Neuronal stem cell (in vitro differentiated cells): ENCODE measurements around the gene CFAP61.

Experiments used
- DNase-seq: peaks from one replicate; pipeline ENCODE4 v3.0.0-alpha.2; 2013; ENCODE audit warnings: low spot score
- H2AFZ ChIP-seq: one replicate; pipeline ENCODE4 v1.6.1; 2013; ENCODE audit warnings: mild to moderate bottlenecking, low read length, inconsistent platforms
- H2AK5ac ChIP-seq: 2 replicates; pipeline ENCODE4 v1.6.1; 2013; ENCODE audit warnings: low read depth, mild to moderate bottlenecking, inconsistent platforms, low read length, moderate library complexity, mixed read lengths
- H2BK120ac ChIP-seq: 2 replicates; pipeline ENCODE4 v1.6.1; 2013; ENCODE audit warnings: low read depth, mild to moderate bottlenecking, inconsistent platforms, low read length, moderate library complexity, mixed read lengths
- H2BK12ac ChIP-seq: one replicate; pipeline ENCODE4 v1.6.1; 2013; ENCODE audit warnings: low read length, inconsistent platforms
- H2BK15ac ChIP-seq: 2 replicates; pipeline ENCODE4 v1.6.1; 2013; ENCODE audit warnings: mild to moderate bottlenecking, low read length, inconsistent platforms, mixed read lengths
- H2BK5ac ChIP-seq: one replicate; pipeline ENCODE4 v1.6.1; 2013; ENCODE audit warnings: inconsistent platforms, mild to moderate bottlenecking, low read length, moderate library complexity
- H3K14ac ChIP-seq: one replicate; pipeline ENCODE4 v1.6.1; 2013; ENCODE audit warnings: low read length, inconsistent platforms
- H3K18ac ChIP-seq: 2 replicates; pipeline ENCODE4 v1.6.1; 2013; ENCODE audit warnings: low read length, inconsistent platforms
- H3K23ac ChIP-seq: 2 replicates; pipeline ENCODE4 v1.6.1; 2013; ENCODE audit warnings: low read depth, mild to moderate bottlenecking, mixed read lengths, low read length, inconsistent platforms; ENCODE audit not compliant: poor library complexity
- H3K27ac ChIP-seq: replicated peaks from 3 replicates; pipeline ENCODE4 v1.5.1; 2013; ENCODE audit warnings: low read length, inconsistent platforms
- H3K27me3 ChIP-seq, 3 experiments: 2 replicates each; pipeline ENCODE4 v1.6.1; 2013; ENCODE audit warnings: low read length in 3 of 3, mild to moderate bottlenecking in 2 of 3, inconsistent platforms in 1 of 3, low read depth in 1 of 3, mixed read lengths in 1 of 3, moderate library complexity in 1 of 3; ENCODE audit not compliant: control insufficient read depth in 3 of 3, insufficient read depth in 3 of 3
- H3K36me3 ChIP-seq, 2 donors: replicated peaks in 1 of 2; 2 replicates each; pipeline ENCODE4 v1.6.1; 2013; ENCODE audit warnings: low read length in 2 of 2; ENCODE audit not compliant: control insufficient read depth in 2 of 2, insufficient read depth in 2 of 2
- H3K4ac ChIP-seq: 2 replicates; pipeline ENCODE4 v1.6.1; 2013; ENCODE audit warnings: inconsistent platforms, mild to moderate bottlenecking, low read length, moderate library complexity
- H3K4me1 ChIP-seq, 2 donors: 1 replicate in 1 of 2; 2 replicates in 1 of 2; pipeline ENCODE4 v1.6.1; 2013; ENCODE audit warnings: low read length in 2 of 2, low read depth in 1 of 2; ENCODE audit not compliant: control insufficient read depth in 2 of 2, insufficient read depth in 1 of 2
- H3K4me2 ChIP-seq: one replicate; pipeline ENCODE4 v1.6.1; 2013; ENCODE audit warnings: mild to moderate bottlenecking, low read length, inconsistent platforms; ENCODE audit not compliant: insufficient read depth, poor library complexity, severe bottlenecking
- H3K4me3 ChIP-seq, 2 donors: 2 replicates each; pipeline ENCODE4 v1.5.1; 2013; ENCODE audit warnings: low read length in 2 of 2, mild to moderate bottlenecking in 2 of 2, inconsistent platforms in 1 of 2, moderate library complexity in 1 of 2
- H3K79me1 ChIP-seq: one replicate; pipeline ENCODE4 v1.6.1; 2013; ENCODE audit warnings: low read depth, mild to moderate bottlenecking, inconsistent platforms, low read length, moderate library complexity
- H3K9ac ChIP-seq: one replicate; pipeline ENCODE4 v1.6.1; 2013; ENCODE audit warnings: mild to moderate bottlenecking, low read depth, low read length, inconsistent platforms; ENCODE audit not compliant: poor library complexity
- H3K9me3 ChIP-seq, 2 donors: replicated peaks in 1 of 2; 2 replicates each; pipeline versions ENCODE3 to v1.6.1; 2013; ENCODE audit warnings: low read length in 2 of 2, mild to moderate bottlenecking in 2 of 2, inconsistent platforms in 1 of 2, low read depth in 1 of 2, mixed read lengths in 1 of 2, moderate library complexity in 1 of 2; ENCODE audit not compliant: control insufficient read depth in 2 of 2, insufficient read depth in 1 of 2
- H4K8ac ChIP-seq: one replicate; pipeline ENCODE4 v1.6.1; 2013; ENCODE audit warnings: low read depth, mild to moderate bottlenecking, inconsistent platforms, low read length, moderate library complexity
- H4K91ac ChIP-seq: one replicate; pipeline ENCODE4 v1.6.1; 2013; ENCODE audit warnings: low read length, low read depth, mild to moderate bottlenecking, inconsistent platforms; ENCODE audit not compliant: poor library complexity
- WGBS, 2 donors: extraction: QIAGEN DNeasy Blood & Tissue Kit; methylation state at CpG; one replicate each; pipeline ENCODE4 v1.1.7; 2013; ENCODE audit warnings: missing lambda C conversion rate in 2 of 2, mixed read lengths in 1 of 2; ENCODE audit not compliant: insufficient read length in 2 of 2, insufficient replicate concordance in 1 of 2; ENCODE audit errors: extremely low coverage in 2 of 2; 5-methylcytosine and 5-hydroxymethylcytosine counted together

Gene CFAP61

GRCh38 chr20:20096421-20096820 is 44.1 kb downstream of the CFAP61 start:
- no peak overlapping the region for H3K4me3 ChIP-seq
- no peak overlapping the region for H3K18ac ChIP-seq
- no peak overlapping the region for H2BK120ac ChIP-seq
- H2BK15ac ChIP-seq, result no peak overlapping the region
- DNase-seq, result no peak
- H3K14ac ChIP-seq, result no peak overlapping the region
- no peaks in the 10 kb centered on the region for H3K9me3 ChIP-seq
- H3K27ac ChIP-seq, result no peak overlapping the region
- no peaks in the 10 kb centered on the region for H3K79me1 ChIP-seq
- no peaks in the 10 kb centered on the region for H3K4me1 ChIP-seq
- no peak overlapping the region for H3K9ac ChIP-seq
- H3K23ac ChIP-seq, result no peak overlapping the region
- H4K91ac ChIP-seq, result no peak overlapping the region
- H3K36me3 ChIP-seq, result no peaks in the 10 kb centered on the region
- H3K4me2 ChIP-seq, result no peak overlapping the region
- peaks cover 0 to 4% (median 0%) of the 10 kb centered on the region in 3 experiments for H3K27me3 ChIP-seq
- H3K4ac ChIP-seq, result no peak overlapping the region
- no peak overlapping the region for H2BK12ac ChIP-seq
- H4K8ac ChIP-seq, result no peak overlapping the region
- no peak overlapping the region for H2AK5ac ChIP-seq
- H2AFZ ChIP-seq, result no peak overlapping the region
- WGBS, 2 donors, result no CpG with 5 or more reads among the region's 11 CpGs
- no peak overlapping the region for H2BK5ac ChIP-seq

- Histone ChIP-seq H3K4me3 (no peak overlapping the region), H2AFZ (no peak overlapping the region), H2AK5ac (no peak overlapping the region), H3K36me3 (no peaks in the 10 kb centered on the region), H3K79me1 (no peaks in the 10 kb centered on the region), H3K27me3 (no peaks in the 10 kb centered on the region), H4K91ac (no peak overlapping the region), H3K9ac (no peak overlapping the region), H3K14ac (no peak overlapping the region), H3K4ac (no peak overlapping the region), H3K4me1 (no peaks in the 10 kb centered on the region), H3K9me3 (no peaks in the 10 kb centered on the region), H2BK15ac (no peak overlapping the region), H3K23ac (no peak overlapping the region), H2BK5ac (no peak overlapping the region), H2BK120ac (no peak overlapping the region), H3K4me2 (no peak overlapping the region), H4K8ac (no peak overlapping the region), H3K27ac (no peak overlapping the region), H2BK12ac (no peak overlapping the region), H3K18ac (no peak overlapping the region)
- no peak for DNase-seq
Measured at GRCh38 chr20:20100881-20101280, 48.5 kb downstream of the CFAP61 start.

- Histone ChIP-seq H3K9ac (no peak overlapping the region), H3K27ac (no peak overlapping the region), H3K4ac (no peak overlapping the region), H3K4me2 (no peak overlapping the region), H3K36me3 (no peaks in the 10 kb centered on the region), H3K27me3 (no peaks in the 10 kb centered on the region), H3K14ac (no peak overlapping the region), H2BK12ac (no peak overlapping the region), H4K91ac (no peak overlapping the region), H4K8ac (no peak overlapping the region), H3K9me3 (no peaks in the 10 kb centered on the region), H3K4me3 (no peak overlapping the region), H2BK5ac (no peak overlapping the region), H2BK120ac (no peak overlapping the region), H3K79me1 (no peaks in the 10 kb centered on the region), H2AK5ac (no peak overlapping the region), H3K4me1 (no peaks in the 10 kb centered on the region), H2BK15ac (no peak overlapping the region), H3K23ac (no peak overlapping the region), H3K18ac (no peak overlapping the region), H2AFZ (no peak overlapping the region)
- DNase-seq, result no peak
Measured at GRCh38 chr20:20102163-20102562, 49.8 kb downstream of the CFAP61 start.

GRCh38 chr20:20102716-20103258 is 50.5 kb downstream of the CFAP61 start:
- no peak overlapping the region for H3K4ac ChIP-seq
- H3K27ac ChIP-seq, result no peak overlapping the region
- no peak overlapping the region for H3K4me2 ChIP-seq
- H3K4me3 ChIP-seq, result no peak overlapping the region
- H3K27me3 ChIP-seq, result no peaks in the 10 kb centered on the region
- H3K18ac ChIP-seq, result no peak overlapping the region
- H2AFZ ChIP-seq, result no peak overlapping the region
- no peak overlapping the region for H3K14ac ChIP-seq
- H3K23ac ChIP-seq, result no peak overlapping the region
- H3K9ac ChIP-seq, result no peak overlapping the region
- H3K4me1 ChIP-seq, result no peaks in the 10 kb centered on the region
- H3K36me3 ChIP-seq, result no peaks in the 10 kb centered on the region
- H2AK5ac ChIP-seq, result no peak overlapping the region
- H3K79me1 ChIP-seq, result no peaks in the 10 kb centered on the region
- no peak overlapping the region for H2BK5ac ChIP-seq
- H2BK12ac ChIP-seq, result no peak overlapping the region
- no peak overlapping the region for H2BK120ac ChIP-seq
- DNase-seq, result no peak
- no peak overlapping the region for H4K8ac ChIP-seq
- H4K91ac ChIP-seq, result no peak overlapping the region
- no peak overlapping the region for H2BK15ac ChIP-seq
- no peaks in the 10 kb centered on the region for H3K9me3 ChIP-seq
